Measurements from ENCODE around the gene NHERF2. TPM values are rescaled to one million over a fixed set of nuclear protein-coding genes. Genes with fewer than 3 reads are reported as not detected.
"Not testable (repeated sequence)": the region's sequence is repeated elsewhere in the genome, so short reads cannot be mapped to it uniquely, and the experiment has no call there.

Gene NHERF2
- total RNA-seq, 4 donors from 2014 or later = 45.3 to 130 (median 88.3) TPM

DNA sequence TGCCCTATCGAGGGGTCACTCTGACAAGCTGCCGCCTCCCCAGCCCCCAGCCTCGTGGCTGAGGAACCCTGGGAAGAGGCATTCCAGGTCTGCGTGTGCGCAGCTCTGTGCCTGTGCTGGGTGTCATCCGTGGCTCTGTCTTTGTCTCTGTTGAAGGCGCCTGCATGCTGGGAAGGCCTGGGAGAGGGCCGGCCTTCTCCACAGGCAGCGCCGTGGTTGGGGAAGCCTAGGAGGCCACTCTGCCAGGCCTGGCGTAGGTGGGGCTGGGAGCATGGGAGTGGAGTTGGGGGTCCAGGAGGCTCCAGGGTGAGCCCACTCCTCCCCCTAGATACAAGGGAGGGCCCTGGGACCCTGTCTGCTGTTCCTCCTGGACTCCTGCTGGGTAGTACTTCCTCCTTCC, 3.3 kb downstream of the NHERF2 start:
- H3K4me1 ChIP-seq = peaks cover 40 to 85% (median 81%) of the 10 kb centered on the region in 4 donors
- intact Hi-C loops (cut with DNase I) = no loop called here
- H3K27ac ChIP-seq (replicated peaks in 1 of 4) = peak overlapping the region; percentile 29 to 92 (median 86)
- peak overlapping the region; percentile 78 to 87 (median 80) for H3K4me3 ChIP-seq
- no peak for DNase-seq (ENCODE audit: extremely low spot score)
- H3K9me3 ChIP-seq = no peaks in the 10 kb centered on the region
- 81% methylated on average over 9 of the region's 11 CpGs for WGBS
- H3K36me3 ChIP-seq = peaks cover 0 to 37% (median 18%) of the 10 kb centered on the region in 4 donors
- H3K27me3 ChIP-seq = no peaks in the 10 kb centered on the region
- TF ChIP-seq, protein P1, sequence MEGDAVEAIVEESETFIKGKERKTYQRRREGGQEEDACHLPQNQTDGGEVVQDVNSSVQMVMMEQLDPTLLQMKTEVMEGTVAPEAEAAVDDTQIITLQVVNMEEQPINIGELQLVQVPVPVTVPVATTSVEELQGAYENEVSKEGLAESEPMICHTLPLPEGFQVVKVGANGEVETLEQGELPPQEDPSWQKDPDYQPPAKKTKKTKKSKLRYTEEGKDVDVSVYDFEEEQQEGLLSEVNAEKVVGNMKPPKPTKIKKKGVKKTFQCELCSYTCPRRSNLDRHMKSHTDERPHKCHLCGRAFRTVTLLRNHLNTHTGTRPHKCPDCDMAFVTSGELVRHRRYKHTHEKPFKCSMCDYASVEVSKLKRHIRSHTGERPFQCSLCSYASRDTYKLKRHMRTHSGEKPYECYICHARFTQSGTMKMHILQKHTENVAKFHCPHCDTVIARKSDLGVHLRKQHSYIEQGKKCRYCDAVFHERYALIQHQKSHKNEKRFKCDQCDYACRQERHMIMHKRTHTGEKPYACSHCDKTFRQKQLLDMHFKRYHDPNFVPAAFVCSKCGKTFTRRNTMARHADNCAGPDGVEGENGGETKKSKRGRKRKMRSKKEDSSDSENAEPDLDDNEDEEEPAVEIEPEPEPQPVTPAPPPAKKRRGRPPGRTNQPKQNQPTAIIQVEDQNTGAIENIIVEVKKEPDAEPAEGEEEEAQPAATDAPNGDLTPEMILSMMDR (IDR thresholded peaks at IDR 0.05) = no peak
- TF ChIP-seq EP300 (IDR thresholded peaks at IDR 0.05) = no peak
- TF ChIP-seq POLR2A (IDR thresholded peaks at IDR 0.05; ENCODE audit: low read depth) = no peak

DNA sequence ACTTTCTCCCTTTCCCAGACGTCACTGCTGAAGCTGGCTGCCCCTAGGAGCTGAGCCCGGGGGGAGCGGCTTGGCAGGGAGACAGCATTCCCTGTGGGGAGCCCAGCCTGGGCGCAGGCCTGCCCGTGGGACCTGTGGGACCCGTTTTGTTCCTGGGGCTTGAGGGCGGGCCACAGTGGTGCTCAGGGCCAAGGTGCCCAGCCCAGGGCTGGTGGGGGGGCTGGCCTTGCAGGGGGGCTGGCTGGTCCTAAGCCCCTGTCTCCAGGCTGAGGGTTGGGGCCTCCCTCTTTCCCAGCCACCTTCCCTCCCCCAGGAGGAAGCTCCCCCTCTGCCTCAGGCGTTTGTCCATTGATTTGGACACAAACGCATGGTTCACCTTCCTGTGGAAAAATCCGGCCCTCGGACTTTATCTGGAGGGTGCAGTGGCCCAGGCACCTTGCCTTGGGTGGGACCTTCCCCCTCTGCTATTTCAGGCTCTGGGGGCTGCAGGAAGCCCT, 4.4 kb downstream of the NHERF2 start:
- Histone ChIP-seq H3K36me3 (peaks cover 0 to 48% (median 18%) of the 10 kb centered on the region in 4 donors), H3K9me3 (no peaks in the 10 kb centered on the region), H3K4me3 (peak overlapping the region in 1 of 4 donors; percentile 18), H3K27me3 (no peaks in the 10 kb centered on the region), H3K4me1 (peaks cover 44 to 86% (median 81%) of the 10 kb centered on the region in 4 donors), H3K27ac (replicated peaks in 1 of 4) (peak overlapping the region; percentile 83 to 92 (median 86))
- 67% methylated on average over 5 of the region's 11 CpGs for WGBS
- no peak for DNase-seq (ENCODE audit: extremely low spot score)
- TF ChIP-seq POLR2AphosphoS5 (IDR thresholded peaks at IDR 0.05) (peak in 1 of 2 donors; percentile 25), EP300 (IDR thresholded peaks at IDR 0.05) (no peak)
- intact Hi-C loops (cut with DNase I) = no loop called here

DNA sequence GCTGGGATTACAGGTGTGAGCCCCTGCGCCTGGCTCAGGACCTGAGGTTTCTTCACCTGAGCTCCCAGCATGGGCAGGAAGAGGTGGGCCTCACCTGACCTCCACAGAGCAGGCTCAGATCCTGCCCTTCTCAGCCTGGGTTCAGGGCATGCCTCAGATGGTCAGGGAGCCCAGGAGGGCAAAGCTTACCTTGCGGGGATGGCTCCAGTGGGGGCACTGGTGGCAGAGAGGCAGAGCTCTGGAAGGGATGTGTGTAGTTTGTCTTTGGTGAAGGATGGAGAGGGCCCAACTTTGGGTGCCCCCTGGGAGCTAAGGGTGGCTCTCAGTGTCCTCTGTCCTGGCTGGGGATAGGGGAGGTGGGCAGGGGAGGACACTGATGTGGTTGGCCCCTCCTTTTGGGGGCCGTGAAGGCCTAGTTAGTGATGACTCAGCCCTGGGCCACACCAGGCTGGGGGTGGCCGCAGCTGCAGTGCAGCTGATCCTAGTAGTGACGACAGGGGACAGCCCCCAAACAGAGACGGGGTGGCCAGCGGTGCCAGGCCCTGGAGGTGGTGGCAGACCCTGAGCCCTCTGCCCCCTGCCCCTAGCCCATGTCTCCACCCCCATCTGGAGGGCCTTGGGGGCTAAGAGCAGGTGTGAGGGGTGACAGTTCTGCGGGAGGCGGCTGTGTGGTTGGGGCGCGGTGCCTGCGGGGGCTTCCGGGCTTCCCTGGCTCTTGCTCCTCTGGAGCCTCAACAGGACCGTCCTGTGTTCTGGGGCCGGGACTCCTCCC, 5.8 kb downstream of the NHERF2 start:
- DNase-seq (ENCODE audit: extremely low spot score) = no peak
- Histone ChIP-seq H3K36me3 (peaks cover 0 to 62% (median 26%) of the 10 kb centered on the region in 4 donors), H3K27me3 (no peaks in the 10 kb centered on the region), H3K4me3 (peak overlapping the region; percentile 40 to 54 (median 46)), H3K9me3 (no peaks in the 10 kb centered on the region), H3K4me1 (peaks cover 49 to 88% (median 84%) of the 10 kb centered on the region in 4 donors), H3K27ac (replicated peaks in 1 of 4) (peak overlapping the region; percentile 83 to 92 (median 86))
- 69% methylated on average over 3 of the region's 15 CpGs for WGBS
- intact Hi-C loops (cut with DNase I) = no loop called here
- TF ChIP-seq EP300 (IDR thresholded peaks at IDR 0.05) (no peak), POLR2A (IDR thresholded peaks at IDR 0.05; ENCODE audit: low read depth) (no peak), POLR2AphosphoS5 (IDR thresholded peaks at IDR 0.05) (no peak)
- TF ChIP-seq, protein P1 (IDR thresholded peaks at IDR 0.05) = no peak

DNA sequence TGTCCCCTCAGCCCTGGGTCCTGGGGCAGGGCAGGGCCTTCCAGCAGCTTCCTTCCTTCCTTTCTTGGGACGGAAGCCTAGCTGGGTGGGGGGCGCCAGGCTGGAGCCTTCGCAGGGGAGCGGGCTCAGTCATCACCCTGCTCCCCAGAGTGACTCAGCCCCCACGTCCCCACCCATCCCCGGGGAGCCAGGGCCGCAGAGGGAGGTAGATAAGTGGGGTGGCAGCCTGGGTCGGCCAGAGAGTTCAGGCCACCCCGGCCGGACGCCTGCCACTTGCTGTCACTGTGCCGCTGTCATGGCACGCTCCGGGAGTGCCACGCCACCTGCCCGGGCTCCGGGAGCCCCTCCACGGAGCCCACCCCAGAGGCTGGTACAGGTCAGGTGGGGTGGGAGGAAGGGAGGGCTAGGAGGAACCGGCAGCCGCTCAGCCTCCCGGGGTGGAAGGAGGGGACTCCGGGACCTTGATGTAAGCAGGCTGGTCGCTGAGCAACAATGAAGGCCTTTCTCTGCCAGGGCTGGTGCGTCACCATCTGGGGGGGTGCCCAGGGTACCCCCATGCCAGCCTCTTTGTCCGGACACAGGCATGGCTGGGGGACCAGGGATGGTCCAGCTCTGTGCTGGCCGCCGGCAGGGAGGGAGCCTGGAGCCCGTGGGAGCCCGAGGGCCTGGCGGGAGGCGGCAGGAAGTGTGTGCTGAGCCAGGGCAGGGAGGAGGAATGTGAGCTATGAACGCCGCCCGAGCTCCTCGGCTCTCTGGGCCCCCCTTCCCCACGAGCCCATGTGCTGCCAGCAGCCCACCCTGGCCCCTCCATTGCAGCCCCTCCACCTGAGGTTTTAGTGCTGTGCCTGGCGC, 6.6 kb downstream of the NHERF2 start:
- Histone ChIP-seq H3K27me3 (no peaks in the 10 kb centered on the region), H3K4me1 (peaks cover 54 to 88% (median 84%) of the 10 kb centered on the region in 4 donors), H3K9me3 (no peaks in the 10 kb centered on the region), H3K36me3 (peaks cover 0 to 70% (median 33%) of the 10 kb centered on the region in 4 donors), H3K4me3 (peak overlapping the region; percentile 40 to 54 (median 46)), H3K27ac (replicated peaks in 1 of 4) (peak overlapping the region; percentile 83 to 92 (median 86))
- TF ChIP-seq POLR2AphosphoS5 (IDR thresholded peaks at IDR 0.05) (peak; percentile 50 to 69), POLR2A (IDR thresholded peaks at IDR 0.05; ENCODE audit: low read depth) (no peak)
- intact Hi-C loops (cut with DNase I) = no loop called here
- 0% methylated on average over 11 of the region's 37 CpGs for WGBS
- DNase-seq (ENCODE audit: extremely low spot score) = no peak

DNA sequence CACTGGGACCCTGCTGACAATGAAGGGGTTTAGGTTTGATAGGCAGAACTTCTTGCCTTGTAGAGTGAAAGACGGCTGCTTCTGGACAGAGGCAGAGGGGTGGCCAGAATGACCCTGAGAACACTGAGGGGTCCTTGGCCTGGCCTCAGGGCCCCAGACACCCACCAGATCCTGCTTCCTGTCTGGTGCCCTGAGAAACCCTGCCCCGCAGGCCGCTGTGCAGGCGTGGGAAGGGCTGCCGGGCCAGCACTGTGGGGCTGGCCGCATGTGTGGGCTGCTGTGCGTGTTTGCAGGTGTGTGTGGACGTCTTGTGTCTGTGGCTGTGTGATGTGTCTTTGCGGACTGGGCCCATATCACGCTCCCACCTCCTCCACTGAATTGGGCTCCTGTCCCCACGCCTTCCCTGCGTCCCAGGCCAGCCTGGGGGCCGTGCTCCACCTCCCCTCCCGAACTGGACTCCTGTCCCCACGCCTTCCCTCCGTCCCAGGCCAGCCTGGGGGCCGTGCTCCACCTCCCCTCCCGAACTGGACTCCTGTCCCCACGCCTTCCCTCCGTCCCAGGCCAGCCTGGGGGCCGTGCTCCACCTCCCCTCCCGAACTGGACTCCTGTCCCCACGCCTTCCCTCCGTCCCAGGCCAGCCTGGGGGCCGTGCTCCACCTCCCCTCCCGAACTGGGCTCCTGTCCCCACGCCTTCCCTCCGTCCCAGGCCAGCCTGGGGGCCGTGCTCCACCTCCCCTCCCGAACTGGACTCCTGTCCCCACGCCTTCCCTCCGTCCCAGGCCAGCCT, 7.4 kb downstream of the NHERF2 start:
- WGBS = 27% methylated on average over 5 of the region's 32 CpGs
- Histone ChIP-seq H3K36me3 (peaks cover 0 to 78% (median 32%) of the 10 kb centered on the region in 4 donors), H3K4me1 (peaks cover 60 to 88% (median 84%) of the 10 kb centered on the region in 4 donors), H3K4me3 (peak overlapping the region; percentile 40 to 54 (median 46)), H3K27ac (replicated peaks in 1 of 4) (peak overlapping the region; percentile 83 to 92 (median 86))
- DNase-seq (ENCODE audit: extremely low spot score); H3K9me3 ChIP-seq; H3K27me3 ChIP-seq; intact Hi-C loops (cut with DNase I): not testable (repeated sequence)

Data from esophagus muscularis mucosa (tissue), 4 donors.